A549 treated with GW870086 at 1 μM for 4 hours (cell line): ENCODE results near the gene SPEN. TPM values are rescaled to one million over a fixed set of nuclear protein-coding genes. Genes with fewer than 3 reads are reported as not detected.

ENCODE experiments used
- total RNA-seq: library from RNA; stranded (reverse); fragments of 200-300 nt; extraction: Qiagen RNA extraction; gene quantifications from 5 replicates; pipeline ENCODE4 v1.2.3, GENCODE V29; 2022; ENCODE audit warnings: low read depth

SPEN gene
- 32.0 to 42.0 TPM (median 38.9 TPM) in 5 replicates for total RNA-seq

GRCh38 chr1:15847100-15847892 is at the start of gene SPEN:
SPEN (plus strand) TSS chr1:15847707; CDS start chr1:15848068, 361 bp downstream.

DNA sequence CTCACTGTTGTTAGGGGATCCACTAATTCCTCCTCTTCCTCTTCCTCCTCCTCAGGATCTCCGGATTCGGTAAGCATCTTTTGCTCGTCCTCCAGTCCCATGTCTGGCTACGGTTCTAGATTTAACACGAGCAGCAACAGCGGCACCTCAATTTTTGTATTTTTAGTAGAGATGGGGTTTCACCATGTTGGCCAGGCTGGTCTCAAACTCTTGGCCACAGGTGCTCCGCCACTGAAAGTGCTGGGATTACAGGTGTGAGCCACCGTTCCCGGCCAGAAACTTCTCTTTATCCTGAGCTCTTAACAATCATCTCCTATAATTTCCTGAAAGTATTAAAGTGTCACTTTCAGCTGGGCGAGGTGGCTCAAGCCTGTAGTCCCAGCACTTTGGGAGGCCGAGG is 40.0 kb upstream of the SPEN start, which contains the start of gene UQCRHL:
UQCRHL (minus strand) TSS at position 101 of the 400 bp plus-strand sequence; CDS start at position 101, 0 bp downstream.

DNA sequence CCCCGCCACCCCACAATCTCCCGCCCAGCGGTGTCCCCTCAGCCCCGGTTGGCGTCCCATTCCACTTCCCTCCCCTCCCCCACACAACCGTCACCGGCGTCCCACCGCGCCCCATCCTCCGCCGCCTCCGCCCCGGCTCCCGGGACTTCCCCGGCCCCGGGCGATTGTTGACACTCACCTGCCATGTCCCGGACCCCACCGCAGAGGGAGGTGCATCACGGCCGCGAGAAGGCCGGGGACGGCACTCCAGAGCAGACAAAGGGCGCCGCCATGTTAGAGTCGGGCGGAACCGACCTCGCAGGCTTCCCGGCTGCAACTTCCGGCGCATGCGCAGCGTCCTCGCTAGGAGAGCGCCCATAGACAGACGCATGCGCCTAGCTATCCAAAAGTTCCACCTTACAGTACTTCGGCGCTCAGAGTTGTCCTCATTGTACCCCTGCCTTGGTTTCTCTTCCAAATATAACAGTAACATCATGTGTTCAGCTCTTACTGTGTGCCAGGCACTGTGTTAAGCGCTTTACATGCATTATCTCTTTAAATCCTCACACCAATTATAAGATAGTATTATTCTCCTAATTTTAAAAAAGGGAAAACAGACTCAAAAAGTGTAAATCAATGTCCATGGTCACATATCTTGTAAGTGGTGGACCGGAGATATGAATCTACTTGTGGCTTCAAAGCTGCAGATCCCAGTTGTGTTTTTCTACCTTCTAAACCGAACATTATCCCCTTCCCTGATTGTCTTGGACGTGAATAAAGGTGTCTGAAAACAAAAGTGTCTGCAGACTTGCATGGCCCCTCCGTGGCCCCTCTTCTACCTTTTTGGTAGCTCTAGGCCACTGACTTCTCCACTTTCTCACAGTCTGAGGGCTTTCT is 128.5 kb downstream of the SPEN start, which contains the start of gene ZBTB17:
ZBTB17 (minus strand) TSS at position 297 of the 876 bp plus-strand sequence. CDS start 27,606 bp downstream, outside the sequence.

Other genes starting within 250 kb of the SPEN start
- 6.4 to 9.3 TPM (median 8.2 TPM) in 5 replicates for gene DDI2, start 230.2 kb upstream of the SPEN start, total RNA-seq
- 19.5 to 26.9 TPM (median 25.6 TPM) in 5 replicates for gene PLEKHM2, start 163.4 kb upstream of the SPEN start, total RNA-seq
- gene SLC25A34, start 111.4 kb upstream of the SPEN start, total RNA-seq = 0.09 to 0.77 TPM (median 0.39 TPM) in 4 of 5 replicates, not detected in the other
- not detected in 5 replicates for gene TMEM82, start 105.2 kb upstream of the SPEN start, total RNA-seq
- 20.9 to 32.7 TPM (median 29.1 TPM) in 5 replicates for gene FBLIM1, start 88.9 kb upstream of the SPEN start, total RNA-seq
- gene UQCRHL, start 40.1 kb upstream of the SPEN start, total RNA-seq = 5.7 to 9.2 TPM (median 6.7 TPM) in 5 replicates
- 9.9 to 13.4 TPM (median 12.5 TPM) in 5 replicates for gene ZBTB17, start 128.4 kb downstream of the SPEN start, total RNA-seq
- 0.03 to 0.05 TPM in 2 of 5 replicates, not detected in the others for gene SRARP, start 156.5 kb downstream of the SPEN start, total RNA-seq
- gene HSPB7, start 170.3 kb downstream of the SPEN start, total RNA-seq = 0.06 to 0.26 TPM (median 0.11 TPM) in 3 of 5 replicates, not detected in the others
- gene CLCNKA, start 174.3 kb downstream of the SPEN start, total RNA-seq = 0.15 to 0.21 TPM in 2 of 5 replicates, not detected in the others
- 0.10 to 0.13 TPM (median 0.10 TPM) in 3 of 5 replicates, not detected in the others for gene CLCNKB, start 196.1 kb downstream of the SPEN start, total RNA-seq
- 15.1 to 21.1 TPM (median 19.8 TPM) in 5 replicates for gene FAM131C, start 225.9 kb downstream of the SPEN start, total RNA-seq